Activated CD8-positive, alpha-beta memory T cell treated with anti-CD3 and anti-CD28 coated beads, Interleukin-2, amount 50 U/mL, for 24 hours (primary cell): ENCODE results near the gene IL13RA2.

Experiments used
- DNase-seq: peaks from one replicate; pipeline ENCODE4 v3.0.0-alpha.2; 2020; ENCODE audit errors: extremely low read depth

The IL13RA2 gene

DNA sequence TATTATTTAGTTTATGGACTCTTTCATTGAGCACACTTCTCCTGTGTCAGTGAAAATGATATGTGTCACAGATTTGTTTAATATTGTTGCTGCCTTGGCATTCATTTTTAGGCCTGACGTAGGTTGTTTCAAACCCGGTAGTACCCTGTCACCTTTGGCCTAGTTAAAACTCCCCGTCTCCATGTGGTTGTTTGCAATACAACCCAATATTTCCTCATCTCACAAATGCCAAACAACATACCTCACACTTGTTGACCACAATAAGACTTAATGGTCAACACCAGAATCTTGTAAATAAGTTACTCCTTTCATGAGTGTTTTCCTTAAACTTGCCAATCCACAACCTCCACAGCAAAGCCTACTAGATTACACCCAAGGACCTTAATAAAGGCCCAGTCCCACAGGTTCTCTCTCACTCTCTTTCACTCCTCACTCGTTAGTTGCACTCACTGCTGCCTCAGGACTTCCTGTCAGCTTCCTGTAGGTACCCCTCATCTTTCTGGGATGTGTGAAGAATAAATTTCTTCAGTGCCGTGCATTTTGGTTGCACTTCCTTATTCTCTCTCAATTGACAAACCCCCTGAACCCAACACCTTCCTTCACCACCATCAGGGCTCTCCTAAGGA lies 31.3 kb downstream of the IL13RA2 start:
- DNase-seq = no peak

DNA sequence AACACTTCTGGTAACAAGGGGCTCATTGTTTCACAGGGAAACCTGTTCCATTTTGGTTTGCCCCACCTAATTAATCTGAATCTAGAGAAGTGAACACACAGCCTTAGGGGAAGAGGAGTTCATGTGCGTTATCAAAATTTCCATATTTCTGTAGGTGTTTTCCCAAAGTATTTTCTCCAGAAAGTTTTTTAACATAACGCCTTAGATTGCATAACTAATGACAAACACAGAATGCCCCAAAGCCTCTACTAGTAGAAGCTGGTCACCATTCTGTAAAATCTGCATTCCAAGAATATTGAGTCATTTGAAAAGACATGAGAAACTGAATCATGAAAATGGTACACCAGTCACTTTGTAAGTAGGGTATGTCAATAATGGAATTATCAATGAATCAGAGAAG lies 41.1 kb downstream of the IL13RA2 start:
- DNase-seq = no peak

DNA sequence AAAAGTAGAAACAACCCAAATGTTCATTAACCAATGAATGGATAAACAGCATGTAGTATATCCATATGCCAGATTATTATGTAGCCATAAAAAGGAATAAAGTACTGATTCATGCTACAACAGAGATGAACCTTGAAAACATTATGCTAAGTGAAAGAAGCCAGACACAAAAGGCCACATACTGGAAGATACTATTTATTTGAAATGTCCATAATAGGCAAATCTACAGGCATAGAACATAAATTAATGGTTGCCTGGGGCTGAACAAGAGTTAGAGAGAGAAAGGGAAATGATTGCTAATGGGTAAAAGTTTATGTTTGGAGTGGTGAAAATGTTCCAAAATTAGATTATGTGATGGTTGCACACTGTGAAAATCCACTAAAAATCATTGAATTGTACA lies 44.4 kb downstream of the IL13RA2 start:
- DNase-seq = no peak

DNA sequence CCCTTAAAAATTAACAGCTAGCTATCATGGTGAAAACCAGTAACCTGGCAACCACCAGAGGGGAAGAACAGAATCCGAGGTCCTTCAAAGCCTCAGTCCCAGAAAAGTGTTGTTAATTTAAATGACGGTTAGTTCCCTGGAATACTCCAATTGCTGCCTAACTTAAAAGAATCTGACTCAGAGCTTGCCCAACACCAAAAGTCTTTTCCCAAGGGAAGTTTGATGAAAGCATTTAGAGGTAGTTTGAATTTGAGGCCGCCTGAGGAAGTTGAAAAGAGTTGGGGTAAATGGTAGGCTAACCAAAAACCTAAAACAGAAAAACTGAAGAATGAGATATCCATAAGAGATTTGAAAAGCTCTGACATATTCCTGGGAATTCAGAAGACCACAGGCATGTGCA lies 46.6 kb downstream of the IL13RA2 start:
- no peak for DNase-seq

DNA sequence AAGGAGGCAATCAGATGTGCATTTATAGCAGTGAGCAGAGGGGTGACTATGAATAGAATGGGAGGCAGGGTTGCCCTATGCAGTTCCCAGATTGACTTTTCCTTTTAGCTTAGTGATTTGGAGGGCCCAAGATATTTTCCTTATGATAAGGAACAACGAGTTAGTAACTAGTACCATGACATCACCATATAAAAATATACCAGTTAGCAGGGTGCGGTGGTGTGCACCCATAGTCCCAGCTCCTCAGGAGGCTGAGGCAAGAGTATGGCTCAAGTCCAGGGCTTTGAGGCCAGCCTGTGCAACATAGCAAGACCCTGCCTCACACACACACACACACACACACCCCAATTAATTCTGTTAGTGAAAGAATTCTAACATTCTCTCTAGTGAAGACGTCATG lies 53.0 kb downstream of the IL13RA2 start:
- DNase-seq = no peak

DNA sequence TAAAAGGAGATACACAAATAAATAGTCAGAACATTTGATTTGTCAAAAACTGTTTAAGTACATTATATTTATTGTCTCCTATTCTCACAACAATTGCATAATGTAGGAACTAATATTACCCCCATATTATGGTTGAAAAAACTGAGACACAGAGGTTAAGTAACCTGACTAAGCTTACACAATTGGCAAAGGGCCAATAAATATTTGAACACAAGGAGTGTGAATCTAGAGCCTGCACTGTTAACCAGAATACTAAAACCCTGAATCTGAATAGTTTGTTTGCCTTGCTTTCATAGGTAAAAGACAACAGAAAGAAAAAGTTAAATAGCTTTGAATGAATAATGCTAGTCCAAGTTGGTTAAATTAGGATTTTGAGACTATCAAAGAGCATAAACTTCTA lies 55.2 kb downstream of the IL13RA2 start:
- DNase-seq = no peak

DNA sequence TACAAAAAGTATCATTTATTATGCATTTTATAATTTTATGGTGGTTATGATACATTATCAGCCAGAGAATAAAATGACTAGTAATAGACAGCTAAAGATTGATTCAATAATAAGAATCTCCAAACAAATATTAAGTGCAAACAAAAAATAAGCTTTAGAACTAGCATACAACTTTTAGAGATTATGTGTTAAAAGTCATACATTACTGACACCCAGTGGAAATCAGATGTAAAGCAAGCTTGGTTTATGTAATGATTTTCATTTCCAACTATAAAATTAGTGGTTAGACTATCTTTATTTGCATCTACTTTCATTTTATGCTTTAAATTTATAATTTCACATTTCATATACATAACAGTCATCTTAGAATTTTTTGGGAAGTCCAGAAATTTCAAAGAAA lies 57.7 kb downstream of the IL13RA2 start:
- DNase-seq = no peak
